Calu3 (cell line): Measurements from ENCODE around the gene CPNE9. TPM values are rescaled to one million over a fixed set of nuclear protein-coding genes. Genes with fewer than 3 reads are reported as not detected.

Experiments
- BruUV-seq: library from RNA; stranded (reverse); fragments of 400-500 nt; replicated peaks from 2 replicates; lab custom pipeline; 2021; lab: Mats Ljungman, UMichigan
- CTCF ChIA-PET: fragments of 300-600 bp; sonication (Branson Sonifier 250); formaldehyde crosslinking; loops from one replicate; lab custom pipeline; 2022; ENCODE audit warnings: antibody characterized with exemption; lab: Charles Lee
- DNase-seq: peaks from one replicate; pipeline ENCODE4 v3.0.0; 2022
- H3K27ac Mint-ChIP-seq: one replicate; pipeline ENCODE4 v1.8.0; 2022; ENCODE audit warnings: mixed read lengths; ENCODE audit not compliant: unreplicated experiment
- H3K27me3 Mint-ChIP-seq: one replicate; pipeline ENCODE4 v1.8.0; 2022; ENCODE audit warnings: mixed read lengths; ENCODE audit not compliant: unreplicated experiment
- H3K36me3 Mint-ChIP-seq: one replicate; pipeline ENCODE4 v1.8.0; 2022; ENCODE audit warnings: mild to moderate bottlenecking, moderate library complexity, mixed read lengths; ENCODE audit not compliant: insufficient read depth, unreplicated experiment
- H3K4me1 Mint-ChIP-seq: one replicate; pipeline ENCODE4 v1.8.0; 2022; ENCODE audit warnings: mild to moderate bottlenecking, low read depth, mixed read lengths; ENCODE audit not compliant: unreplicated experiment
- H3K4me3 Mint-ChIP-seq: one replicate; pipeline ENCODE4 v1.8.0; 2022; ENCODE audit warnings: mild to moderate bottlenecking, low read depth, moderate library complexity, mixed read lengths; ENCODE audit not compliant: unreplicated experiment
- H3K9me3 Mint-ChIP-seq: one replicate; pipeline ENCODE4 v1.8.0; 2022; ENCODE audit warnings: low read depth, mixed read lengths; ENCODE audit not compliant: unreplicated experiment
- intact Hi-C: fragments of 100-400 bp; cut with micrococcal nuclease; formaldehyde crosslinking; loops from one replicate; pipeline ENCODE4 v1.10.0; 2022; ENCODE audit not compliant: unreplicated experiment
- total RNA-seq: library from RNA; stranded (reverse); gene quantifications from 2 replicates; pipeline ENCODE4 v1.2.3, GENCODE V29; 2022
- TF ChIP-seq, protein P1 (sequence below): fragments of 200-600 bp; IDR thresholded peaks from one replicate; pipeline ENCODE4 v1.8.0; 2022; ENCODE audit warnings: antibody characterized with exemption; ENCODE audit not compliant: unreplicated experiment

Gene CPNE9
- total RNA-seq, 1 experiment from 2014 or later, result not detected

DNA sequence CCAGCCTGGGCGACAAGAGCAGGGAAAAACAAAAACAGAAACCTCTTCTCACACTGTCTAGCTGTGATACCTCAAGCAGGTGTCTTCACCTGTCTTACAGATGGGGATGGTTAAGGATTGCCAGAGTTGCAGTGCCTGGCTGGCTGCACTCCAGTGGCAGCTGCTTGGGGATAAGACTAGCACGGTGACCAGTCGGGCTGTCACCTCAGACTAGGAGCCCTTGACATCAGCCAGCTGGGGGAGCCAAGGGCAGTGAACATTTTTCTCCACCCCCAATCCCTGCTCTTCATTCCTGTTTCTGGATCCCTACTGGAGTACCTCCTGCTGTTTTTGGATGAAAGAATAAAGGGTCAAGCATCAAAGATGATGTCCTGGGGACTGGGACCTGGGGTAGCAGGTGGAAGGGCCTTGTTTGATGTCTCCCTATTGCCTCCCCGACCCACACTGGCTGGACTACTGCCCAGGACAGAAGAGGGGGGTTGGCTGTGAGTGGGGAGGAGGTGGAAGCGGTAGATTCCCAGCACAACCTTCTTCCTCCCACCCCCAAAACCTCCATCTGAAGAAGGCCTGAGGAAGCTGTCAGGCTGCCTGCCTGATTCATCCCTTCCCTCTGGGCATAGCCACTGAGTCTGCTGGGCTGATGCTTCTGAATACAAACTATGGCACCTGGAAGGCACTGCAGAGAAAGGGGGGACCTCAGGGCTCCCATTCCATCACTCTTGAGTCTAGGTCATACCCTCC, 7.0 kb upstream of the CPNE9 start:
- no peaks in the 10 kb centered on the region for H3K4me1 Mint-ChIP-seq
- no peaks in the 10 kb centered on the region for H3K36me3 Mint-ChIP-seq
- intact Hi-C loops, result no loop called here
- no peak for DNase-seq
- no TSS peak for BruUV-seq
- TF ChIP-seq, protein P1, sequence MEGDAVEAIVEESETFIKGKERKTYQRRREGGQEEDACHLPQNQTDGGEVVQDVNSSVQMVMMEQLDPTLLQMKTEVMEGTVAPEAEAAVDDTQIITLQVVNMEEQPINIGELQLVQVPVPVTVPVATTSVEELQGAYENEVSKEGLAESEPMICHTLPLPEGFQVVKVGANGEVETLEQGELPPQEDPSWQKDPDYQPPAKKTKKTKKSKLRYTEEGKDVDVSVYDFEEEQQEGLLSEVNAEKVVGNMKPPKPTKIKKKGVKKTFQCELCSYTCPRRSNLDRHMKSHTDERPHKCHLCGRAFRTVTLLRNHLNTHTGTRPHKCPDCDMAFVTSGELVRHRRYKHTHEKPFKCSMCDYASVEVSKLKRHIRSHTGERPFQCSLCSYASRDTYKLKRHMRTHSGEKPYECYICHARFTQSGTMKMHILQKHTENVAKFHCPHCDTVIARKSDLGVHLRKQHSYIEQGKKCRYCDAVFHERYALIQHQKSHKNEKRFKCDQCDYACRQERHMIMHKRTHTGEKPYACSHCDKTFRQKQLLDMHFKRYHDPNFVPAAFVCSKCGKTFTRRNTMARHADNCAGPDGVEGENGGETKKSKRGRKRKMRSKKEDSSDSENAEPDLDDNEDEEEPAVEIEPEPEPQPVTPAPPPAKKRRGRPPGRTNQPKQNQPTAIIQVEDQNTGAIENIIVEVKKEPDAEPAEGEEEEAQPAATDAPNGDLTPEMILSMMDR, result no peak
- no peak overlapping the region for H3K4me3 Mint-ChIP-seq
- H3K9me3 Mint-ChIP-seq, result no peaks in the 10 kb centered on the region
- CTCF ChIA-PET, result no interaction called here
- H3K27ac Mint-ChIP-seq, result no peak overlapping the region
- no peaks in the 10 kb centered on the region for H3K27me3 Mint-ChIP-seq

DNA sequence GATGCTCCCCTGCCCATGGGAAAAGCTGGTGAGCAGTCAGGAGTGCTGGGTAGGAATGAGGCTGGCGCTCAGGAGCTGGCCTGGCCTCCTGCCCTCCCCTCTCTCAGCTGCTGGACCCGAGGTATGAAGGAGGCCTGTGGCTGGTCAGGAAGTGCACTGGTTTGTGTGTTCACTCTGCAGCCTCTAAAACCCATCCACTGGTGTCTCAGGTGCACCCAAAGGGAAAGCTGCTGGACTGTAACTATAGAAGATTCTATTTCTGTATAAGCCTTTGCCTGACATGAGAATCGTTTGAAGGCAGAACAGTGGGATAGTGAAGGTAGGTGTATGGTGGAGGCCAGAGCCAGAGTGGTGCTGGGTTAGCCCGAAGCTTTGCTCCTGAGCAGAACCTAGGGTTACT, 5.7 kb upstream of the CPNE9 start:
- intact Hi-C loops, result no loop called here
- no peak overlapping the region for H3K4me3 Mint-ChIP-seq
- no peaks in the 10 kb centered on the region for H3K9me3 Mint-ChIP-seq
- H3K27me3 Mint-ChIP-seq, result no peaks in the 10 kb centered on the region
- no peaks in the 10 kb centered on the region for H3K4me1 Mint-ChIP-seq
- CTCF ChIA-PET, result interaction anchor here (0.7 kb wide), 1 partner anchor 200 kb away, joined by 3 read pairs; no protein-coding TSS in a partner anchor
- no peak overlapping the region for H3K27ac Mint-ChIP-seq
- no TSS peak for BruUV-seq
- DNase-seq, result no peak
- TF ChIP-seq, protein P1, result no peak
- peaks cover 5% of the 10 kb centered on the region for H3K36me3 Mint-ChIP-seq

DNA sequence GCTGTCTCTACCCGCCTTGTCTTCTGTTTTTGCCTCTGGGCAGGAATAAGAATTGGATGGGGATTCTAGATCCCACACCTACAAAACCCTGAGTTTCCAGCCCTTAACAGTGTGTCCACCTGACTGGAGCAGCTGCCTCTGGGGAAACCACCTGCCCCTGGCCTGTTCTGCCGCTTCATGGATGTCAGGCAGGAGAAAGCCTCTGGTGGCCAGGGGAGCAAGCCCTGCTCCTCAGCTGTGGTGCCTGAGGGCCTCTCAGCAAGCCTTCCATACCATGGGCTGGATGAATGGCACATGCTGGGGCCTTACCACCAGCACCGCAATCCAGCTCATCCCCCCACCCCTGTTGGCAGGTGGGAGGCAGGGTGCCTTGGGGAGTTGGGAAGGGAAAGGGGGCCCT, 5.3 kb upstream of the CPNE9 start:
- TF ChIP-seq, protein P1, result no peak
- Mint-ChIP-seq H3K27me3 (no peaks in the 10 kb centered on the region), H3K9me3 (no peaks in the 10 kb centered on the region), H3K36me3 (peaks cover 5% of the 10 kb centered on the region), H3K27ac (no peak overlapping the region), H3K4me3 (no peak overlapping the region), H3K4me1 (no peaks in the 10 kb centered on the region)
- CTCF ChIA-PET, result interaction anchor here (0.7 kb wide), 1 partner anchor 199 kb away, joined by 3 read pairs; no protein-coding TSS in a partner anchor
- intact Hi-C loops, result no loop called here
- BruUV-seq, result no TSS peak
- no peak for DNase-seq

DNA sequence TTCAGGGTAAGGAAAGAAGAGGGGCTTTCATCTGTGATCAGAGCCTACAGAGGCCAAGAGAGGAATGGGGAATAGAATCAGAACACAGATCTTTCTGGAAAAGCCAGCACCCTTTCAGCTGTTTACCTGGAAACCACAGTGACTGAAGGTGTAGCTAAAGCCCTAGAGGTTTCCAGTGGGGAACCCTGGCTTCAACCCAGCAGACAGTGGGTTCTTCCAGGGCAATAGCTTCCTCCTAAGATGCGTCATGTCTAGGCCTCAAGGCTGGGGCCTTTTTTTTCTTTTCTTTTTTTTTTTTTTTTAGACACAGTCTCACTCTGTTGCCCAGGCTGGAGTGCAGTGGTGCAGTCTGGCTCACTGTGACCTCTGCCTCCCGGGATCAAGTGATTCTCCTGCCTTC, 3.1 kb upstream of the CPNE9 start:
- TF ChIP-seq, protein P1, result no peak
- H3K36me3 Mint-ChIP-seq, result peaks cover 15% of the 10 kb centered on the region
- H3K9me3 Mint-ChIP-seq, result no peaks in the 10 kb centered on the region
- intact Hi-C loops, result no loop called here
- CTCF ChIA-PET, result interaction anchor here (1.0 kb wide), 1 partner anchor 10 kb away, joined by 3 read pairs; no protein-coding TSS in a partner anchor
- H3K4me3 Mint-ChIP-seq, result no peak overlapping the region
- no peaks in the 10 kb centered on the region for H3K4me1 Mint-ChIP-seq
- peaks cover 10% of the 10 kb centered on the region for H3K27me3 Mint-ChIP-seq
- H3K27ac Mint-ChIP-seq, result no peak overlapping the region
- BruUV-seq, result no TSS peak
- no peak for DNase-seq
